ENCODE results near the gene MCTP2.

- TF ChIP-seq CTCF (conservative IDR thresholded peaks at IDR 0.05; ENCODE audit: low read depth, low read length) (no peak), EZH2 (IDR thresholded peaks at IDR 0.05; ENCODE audit: borderline replicate concordance, low read depth, low read length, poor library complexity, severe bottlenecking) (no peak)
Observed at GRCh38 chr15:94360251-94360685, 128.9 kb downstream of the MCTP2 start.
